ENCODE data around the gene SCGB1A1.

The SCGB1A1 gene

DNA sequence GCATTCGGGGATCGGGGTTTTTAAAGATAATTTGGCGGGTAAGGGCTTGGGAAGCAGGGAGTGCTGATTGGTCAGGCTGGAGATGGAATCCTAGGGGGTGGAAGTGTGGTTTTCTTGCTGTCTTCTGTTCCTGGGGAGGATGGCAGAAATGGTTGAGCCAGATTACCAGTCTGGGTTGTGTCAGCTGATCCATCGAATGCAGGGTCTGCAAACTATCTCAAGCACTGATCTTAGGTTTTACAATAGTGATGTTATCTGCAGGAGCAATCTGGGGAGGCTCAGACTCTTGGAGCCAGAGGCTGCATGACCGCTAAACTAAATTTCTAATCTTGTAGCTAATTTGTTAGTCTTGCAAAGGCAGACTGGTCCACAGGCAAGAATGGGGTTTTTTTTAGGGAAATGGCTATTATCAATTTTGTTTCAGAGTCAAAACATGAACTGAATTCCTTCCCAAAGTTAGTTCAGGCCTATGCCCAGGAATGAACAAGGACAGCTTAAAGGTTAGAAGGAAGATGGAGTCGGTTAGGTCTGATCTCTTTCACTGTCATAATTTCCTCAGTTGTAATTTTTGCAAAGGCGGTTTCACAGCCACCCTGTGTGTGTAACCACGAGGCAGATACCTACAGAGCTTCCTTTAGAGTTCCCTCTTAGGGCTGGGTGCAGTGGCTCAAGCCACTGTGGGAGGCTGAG is 10.2 kb downstream of the SCGB1A1 start:
- no peak for DNase-seq (ENCODE audit: low read depth)
- no peak overlapping the region for H3K4me3 ChIP-seq (replicated peaks; ENCODE audit: low read depth, low read length)
- TF ChIP-seq, protein P1, sequence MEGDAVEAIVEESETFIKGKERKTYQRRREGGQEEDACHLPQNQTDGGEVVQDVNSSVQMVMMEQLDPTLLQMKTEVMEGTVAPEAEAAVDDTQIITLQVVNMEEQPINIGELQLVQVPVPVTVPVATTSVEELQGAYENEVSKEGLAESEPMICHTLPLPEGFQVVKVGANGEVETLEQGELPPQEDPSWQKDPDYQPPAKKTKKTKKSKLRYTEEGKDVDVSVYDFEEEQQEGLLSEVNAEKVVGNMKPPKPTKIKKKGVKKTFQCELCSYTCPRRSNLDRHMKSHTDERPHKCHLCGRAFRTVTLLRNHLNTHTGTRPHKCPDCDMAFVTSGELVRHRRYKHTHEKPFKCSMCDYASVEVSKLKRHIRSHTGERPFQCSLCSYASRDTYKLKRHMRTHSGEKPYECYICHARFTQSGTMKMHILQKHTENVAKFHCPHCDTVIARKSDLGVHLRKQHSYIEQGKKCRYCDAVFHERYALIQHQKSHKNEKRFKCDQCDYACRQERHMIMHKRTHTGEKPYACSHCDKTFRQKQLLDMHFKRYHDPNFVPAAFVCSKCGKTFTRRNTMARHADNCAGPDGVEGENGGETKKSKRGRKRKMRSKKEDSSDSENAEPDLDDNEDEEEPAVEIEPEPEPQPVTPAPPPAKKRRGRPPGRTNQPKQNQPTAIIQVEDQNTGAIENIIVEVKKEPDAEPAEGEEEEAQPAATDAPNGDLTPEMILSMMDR (IDR thresholded peaks at IDR 0.05; ENCODE audit: low read length, missing control alignments) = no peak

DNA sequence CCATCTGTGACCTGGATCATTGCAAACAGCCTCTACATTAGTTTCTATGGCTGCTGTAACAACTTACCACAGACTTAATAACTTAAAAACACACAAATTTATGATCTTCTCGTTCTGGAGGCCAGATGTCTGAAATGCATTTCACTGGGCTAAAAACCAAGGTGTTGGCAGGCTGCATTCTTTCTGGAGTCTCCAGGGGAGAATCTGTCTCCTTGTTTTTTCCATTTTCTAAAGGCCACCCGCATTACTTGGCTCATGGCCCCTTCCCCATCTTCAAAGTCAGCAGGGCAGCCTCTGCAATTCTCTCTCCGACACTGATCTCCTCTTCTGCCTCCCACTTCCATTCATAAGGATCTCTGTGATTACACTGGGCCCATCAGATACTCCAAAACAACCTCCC is 11.6 kb downstream of the SCGB1A1 start:
- no peak for DNase-seq (ENCODE audit: low read depth)
- TF ChIP-seq, protein P1 (IDR thresholded peaks at IDR 0.05; ENCODE audit: low read length, missing control alignments) = no peak
- H3K4me3 ChIP-seq (replicated peaks; ENCODE audit: low read depth, low read length) = no peak overlapping the region

DNA sequence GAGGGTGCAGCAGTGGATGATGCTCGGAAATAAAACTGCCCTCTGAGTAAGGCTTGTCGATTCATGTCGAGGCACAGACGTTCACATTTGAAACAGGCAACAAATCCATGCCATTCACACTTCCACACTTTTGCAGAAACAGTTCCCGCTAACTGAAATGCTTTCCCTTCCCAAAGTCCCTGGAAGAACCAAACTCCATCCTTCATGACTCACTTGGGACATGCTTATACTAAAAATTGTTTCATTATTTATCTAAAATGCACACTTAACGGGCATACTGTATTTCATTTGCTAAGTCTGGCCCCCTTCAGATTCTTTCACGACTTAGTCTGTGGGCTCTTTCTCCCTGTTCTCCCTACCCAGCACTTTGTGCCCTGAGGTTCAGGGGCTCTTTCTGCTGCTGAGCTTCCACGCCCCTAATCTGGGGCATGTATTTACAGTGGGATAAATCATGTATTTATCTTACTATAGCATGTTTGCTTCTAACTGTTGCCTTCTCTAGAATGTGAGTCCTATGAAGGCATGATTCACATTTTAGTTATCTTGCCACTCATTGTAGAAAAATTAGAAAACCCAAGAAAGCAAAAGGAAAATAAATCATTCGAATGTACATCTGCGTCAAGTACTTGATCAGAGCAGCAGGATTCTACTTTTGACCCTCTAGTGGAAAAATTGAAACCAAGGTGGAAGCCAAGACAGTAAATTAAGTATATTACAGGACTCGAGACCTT is 12.5 kb downstream of the SCGB1A1 start:
- TF ChIP-seq, protein P1 (IDR thresholded peaks at IDR 0.05; ENCODE audit: low read length, missing control alignments) = no peak
- peak; percentile 56 for DNase-seq (ENCODE audit: low read depth)
- no peak overlapping the region for H3K4me3 ChIP-seq (replicated peaks; ENCODE audit: low read depth, low read length)

DNA sequence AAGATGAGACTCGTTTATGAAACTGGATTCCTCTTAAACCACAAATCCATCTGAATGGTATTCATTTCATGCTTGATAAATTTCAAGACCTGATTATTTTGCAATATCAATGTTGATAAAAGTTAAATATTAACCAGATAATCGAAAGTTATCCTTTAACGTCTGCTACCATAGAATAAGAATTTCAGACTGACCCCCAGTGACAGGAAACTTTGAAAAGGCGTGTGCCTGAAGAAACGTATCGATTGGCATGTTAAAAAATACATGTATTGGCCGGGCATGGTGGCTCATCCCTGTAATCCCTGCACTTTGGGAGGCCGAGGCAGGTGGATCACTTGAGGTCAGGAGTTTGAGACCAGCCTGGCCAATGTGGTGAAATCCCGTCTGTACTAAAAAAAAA is 13.9 kb downstream of the SCGB1A1 start:
- no peak overlapping the region for H3K4me3 ChIP-seq (replicated peaks; ENCODE audit: low read depth, low read length)
- TF ChIP-seq, protein P1 (IDR thresholded peaks at IDR 0.05; ENCODE audit: low read length, missing control alignments) = no peak
- no peak for DNase-seq (ENCODE audit: low read depth)

DNA sequence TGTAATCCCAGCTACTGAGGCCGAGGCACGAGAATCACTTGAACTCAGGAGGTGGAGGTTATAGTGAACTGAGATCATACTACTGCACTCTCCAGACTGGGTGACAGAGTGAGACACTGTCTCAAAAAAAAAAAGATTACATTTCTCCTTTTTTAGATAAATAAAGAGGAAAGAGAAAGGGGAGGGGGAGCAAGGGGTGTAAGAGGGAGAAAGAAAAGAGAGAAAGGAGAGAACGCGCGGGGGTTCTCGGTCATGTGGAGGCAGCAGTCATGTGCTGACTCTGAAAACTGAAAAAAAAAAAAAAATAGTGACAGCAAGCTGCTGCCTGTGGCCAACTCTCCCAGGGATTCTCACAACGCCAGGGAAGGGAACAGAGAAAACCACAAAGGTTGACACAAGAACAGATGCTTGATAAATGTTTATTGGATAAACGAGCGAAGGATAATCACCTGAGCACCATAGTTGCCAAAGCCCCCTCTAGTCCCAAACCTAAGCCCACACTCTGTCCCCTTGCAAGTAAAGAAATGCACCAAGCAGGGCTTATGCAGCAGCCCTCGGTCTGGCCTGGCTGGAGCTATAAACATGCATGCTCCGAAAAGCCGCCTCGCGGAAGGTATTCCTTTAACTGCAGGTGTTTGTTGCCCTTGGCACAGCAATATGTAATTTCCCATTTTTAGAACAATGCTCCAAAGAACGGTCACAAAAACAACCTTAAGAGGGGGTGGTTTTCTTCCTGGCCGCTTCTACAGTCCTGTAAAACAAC is 14.5 kb downstream of the SCGB1A1 start:
- no peak overlapping the region for H3K4me3 ChIP-seq (replicated peaks; ENCODE audit: low read depth, low read length)
- TF ChIP-seq, protein P1 (IDR thresholded peaks at IDR 0.05; ENCODE audit: low read length, missing control alignments) = no peak
- no peak for DNase-seq (ENCODE audit: low read depth)

DNA sequence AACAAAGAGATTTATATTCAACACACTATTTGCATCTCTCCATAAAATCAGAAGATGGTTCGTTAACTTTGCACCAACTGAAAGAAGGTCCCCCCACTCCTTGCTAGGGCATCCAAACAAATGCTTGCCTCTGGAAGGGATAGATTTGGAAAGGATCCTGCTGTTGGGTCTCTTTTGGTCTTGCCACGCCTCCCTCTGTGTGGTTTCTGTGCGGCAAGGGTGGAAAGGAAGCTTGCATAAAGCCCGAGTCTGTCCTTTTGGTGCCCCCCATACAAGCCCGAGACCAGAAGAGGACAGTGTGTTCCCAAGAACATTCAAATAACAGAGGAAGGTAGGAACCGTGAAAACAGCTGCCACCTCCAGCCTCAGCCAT is 15.1 kb downstream of the SCGB1A1 start:
- TF ChIP-seq, protein P1 (IDR thresholded peaks at IDR 0.05; ENCODE audit: low read length, missing control alignments) = no peak
- DNase-seq (ENCODE audit: low read depth) = no peak
- H3K4me3 ChIP-seq (replicated peaks; ENCODE audit: low read depth, low read length) = no peak overlapping the region
